ENCODE results near the gene SPSB3.

The SPSB3 gene

GRCh38 chr16:1775846-1776671 lies 6.3 kb downstream of the SPSB3 start:
- no peak for DNase-seq

GRCh38 chr16:1775006-1775845 lies 7.1 kb downstream of the SPSB3 start:
- no peak for DNase-seq

- no peak for DNase-seq
Observed at GRCh38 chr16:1774448-1774780, 8.0 kb downstream of the SPSB3 start.

GRCh38 chr16:1773703-1774447 lies 8.5 kb downstream of the SPSB3 start:
- no peak for DNase-seq

- DNase-seq = peak; percentile 87
Observed at GRCh38 chr16:1772908-1773702, 9.3 kb downstream of the SPSB3 start, which contains the start of gene MRPS34. Gene MRPS34, minus strand, starts transcription at chr16:1773134. Its CDS starts 15 bp downstream, at chr16:1773119.

GRCh38 chr16:1772362-1772907 lies 9.9 kb downstream of the SPSB3 start, which contains the start of gene EME2:
Gene EME2, plus strand, starts transcription at chr16:1772810. Its CDS starts 418 bp downstream, at chr16:1773228.
- DNase-seq = peak; percentile 41

GRCh38 chr16:1771864-1772361 lies 10.5 kb downstream of the SPSB3 start:
- peak; percentile 41 for DNase-seq

GRCh38 chr16:1771188-1771863 lies 11.0 kb downstream of the SPSB3 start, which contains the start of gene NME3:
Gene NME3, minus strand, starts transcription at chr16:1771543. Its CDS starts 9 bp downstream, at chr16:1771534.
- peak; percentile 58 for DNase-seq

GRCh38 chr16:1770328-1771187 lies 11.8 kb downstream of the SPSB3 start:
- peak; percentile 51 for DNase-seq

- DNase-seq = no peak
Observed at GRCh38 chr16:1769402-1770300, 12.7 kb downstream of the SPSB3 start.

- no peak for DNase-seq
Observed at GRCh38 chr16:1768767-1769401, 13.5 kb downstream of the SPSB3 start.

- no peak for DNase-seq
Observed at GRCh38 chr16:1768061-1768766, 14.2 kb downstream of the SPSB3 start.

- no peak for DNase-seq
Observed at GRCh38 chr16:1767116-1767994, 15.0 kb downstream of the SPSB3 start.

- no peak for DNase-seq
Observed at GRCh38 chr16:1766701-1767100, 15.7 kb downstream of the SPSB3 start.

- DNase-seq = no peak
Observed at GRCh38 chr16:1766231-1766630, 16.1 kb downstream of the SPSB3 start.

- no peak for DNase-seq
Observed at GRCh38 chr16:1765826-1766225, 16.5 kb downstream of the SPSB3 start.
